GM21528 (cell line): ENCODE results near the gene TOP3A.
"Not testable (repeated sequence)": the region's sequence is repeated elsewhere in the genome, so short reads cannot be mapped to it uniquely, and the experiment has no call there.

Experiments used
- ATAC-seq: cut with Tn5 transposase; IDR thresholded peaks from one replicate; pipeline ENCODE4 v1.9.1; 2021; ENCODE audit warnings: mild to moderate bottlenecking, moderate library complexity; ENCODE audit not compliant: unreplicated experiment, low FRiP score

TOP3A gene

GRCh38 chr17:18324140-18325050 lies 9.6 kb upstream of the TOP3A start:
- ATAC-seq, result no peak

GRCh38 chr17:18323507-18324139 lies 8.8 kb upstream of the TOP3A start:
- ATAC-seq, result no peak

GRCh38 chr17:18323007-18323406 lies 8.2 kb upstream of the TOP3A start:
- ATAC-seq, result no peak

GRCh38 chr17:18322522-18322921 lies 7.7 kb upstream of the TOP3A start:
- ATAC-seq, result no peak

GRCh38 chr17:18321309-18321708 lies 6.5 kb upstream of the TOP3A start:
- ATAC-seq, result no peak

GRCh38 chr17:18320301-18320700 lies 5.5 kb upstream of the TOP3A start:
- no peak for ATAC-seq

- ATAC-seq, result no peak
These were observed 4.9 kb upstream of the TOP3A start for GRCh38 chr17:18319604-18320256.

- no peak for ATAC-seq
These were observed 4.1 kb upstream of the TOP3A start for GRCh38 chr17:18318771-18319450.

GRCh38 chr17:18318117-18318516 lies 3.3 kb upstream of the TOP3A start:
- no peak for ATAC-seq

- no peak for ATAC-seq
These were observed 1.2 kb upstream of the TOP3A start for GRCh38 chr17:18315961-18316360.

- peak; percentile 7 for ATAC-seq
These were observed 748 bp upstream of the TOP3A start for GRCh38 chr17:18315562-18315922.

GRCh38 chr17:18314059-18314730 lies 599 bp downstream of the TOP3A start:
- peak; percentile 19 for ATAC-seq

- no peak for ATAC-seq
These were observed 5.6 kb downstream of the TOP3A start for GRCh38 chr17:18309202-18309601.

GRCh38 chr17:18303206-18303605 lies 11.6 kb downstream of the TOP3A start:
- ATAC-seq, result not testable (repeated sequence)

- ATAC-seq, result no peak
These were observed 13.9 kb downstream of the TOP3A start for GRCh38 chr17:18300725-18301480.

GRCh38 chr17:18298061-18298460 lies 16.7 kb downstream of the TOP3A start:
- ATAC-seq, result not testable (repeated sequence)

- no peak for ATAC-seq
These were observed 22.9 kb downstream of the TOP3A start for GRCh38 chr17:18291718-18292540.

GRCh38 chr17:18285296-18285695 lies 29.5 kb downstream of the TOP3A start:
- ATAC-seq, result no peak

GRCh38 chr17:18281788-18282187 lies 33.0 kb downstream of the TOP3A start:
- ATAC-seq, result no peak
